MG63 (cell line): ENCODE data around the gene R3HDM2. TPM values are rescaled to one million over a fixed set of nuclear protein-coding genes. Genes with fewer than 3 reads are reported as not detected.
A peak's percentile ranks its signal among the peaks of the same experiment; 100 is the strongest.

Source experiments
- DNase-seq: peaks from one replicate; pipeline ENCODE4 v3.0.0-alpha.2; 2020
- H3K27me3 ChIP-seq: fragments of 250-450 bp; sonication (Bioruptor Pico); 2 replicates; pipeline ENCODE4 v1.5.1; 2020; ENCODE audit warnings: mild to moderate bottlenecking, moderate library complexity
- H3K36me3 ChIP-seq: fragments of 250-450 bp; sonication (Bioruptor Pico); 2 replicates; pipeline ENCODE4 v1.5.1; 2020; ENCODE audit warnings: mild to moderate bottlenecking, moderate library complexity
- H3K4me3 ChIP-seq: fragments of 250-450 bp; sonication (Bioruptor Pico); 2 replicates; pipeline ENCODE4 v1.5.1; 2020; ENCODE audit warnings: mild to moderate bottlenecking, moderate library complexity
- H3K9me3 ChIP-seq: fragments of 250-450 bp; sonication (Bioruptor Pico); 2 replicates; pipeline ENCODE4 v1.5.1; 2020; ENCODE audit warnings: mild to moderate bottlenecking, moderate library complexity
- total RNA-seq: library from RNA; depleted of rRNA; stranded (reverse); fragments of >200 nt; shearing (Covaris generic); gene quantifications from 2 replicates; pipeline ENCODE4 v1.2.3, GENCODE V29; 2014; ENCODE audit warnings: low replicate concordance; rRNA removed

Gene R3HDM2
- 8.2 and 8.7 TPM in 2 replicates for total RNA-seq

DNA sequence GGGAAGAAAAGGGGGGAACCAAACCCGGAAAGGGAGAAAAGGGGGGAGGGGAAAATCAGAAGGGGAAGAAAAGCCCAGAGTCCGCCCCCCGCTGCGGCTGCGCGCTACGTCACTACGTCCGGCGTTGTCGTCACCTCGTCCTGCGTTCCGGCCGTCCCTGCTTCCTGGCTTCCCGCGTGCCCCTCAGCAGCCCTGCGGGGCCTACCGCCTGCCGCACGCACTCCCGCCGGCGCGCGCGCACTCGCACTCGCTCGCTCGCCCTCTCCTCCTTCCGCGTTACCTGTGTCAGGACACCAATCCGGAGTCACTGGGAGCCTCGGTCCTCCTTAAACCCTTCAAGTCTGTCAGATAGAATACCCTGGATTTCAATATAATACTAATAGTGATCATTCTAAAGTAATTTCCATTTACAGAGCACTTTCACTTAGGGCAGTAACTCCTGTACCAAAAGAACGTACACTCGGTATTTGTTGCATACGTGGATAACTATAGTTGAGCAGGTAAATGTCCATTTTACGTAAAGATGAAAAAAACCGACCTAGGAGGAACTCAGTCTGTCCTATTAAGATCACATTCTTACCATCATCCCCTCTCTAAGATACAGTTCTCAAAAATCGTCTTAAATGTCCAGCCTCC lies at the start of gene R3HDM2:
R3HDM2 (minus strand) TSS at position 113 of the 636 bp plus-strand sequence. CDS start 120,615 bp downstream, outside the sequence.
- Histone ChIP-seq H3K27me3 (no peaks in the 10 kb centered on the region), H3K36me3 (peaks cover 2% of the 10 kb centered on the region; the same call in 1 of the 2 replicates), H3K4me3 (peak within 1 kb of the TSS; percentile 64), H3K9me3 (no peaks in the 10 kb centered on the region)
- DNase-seq = peak; percentile 96

DNA sequence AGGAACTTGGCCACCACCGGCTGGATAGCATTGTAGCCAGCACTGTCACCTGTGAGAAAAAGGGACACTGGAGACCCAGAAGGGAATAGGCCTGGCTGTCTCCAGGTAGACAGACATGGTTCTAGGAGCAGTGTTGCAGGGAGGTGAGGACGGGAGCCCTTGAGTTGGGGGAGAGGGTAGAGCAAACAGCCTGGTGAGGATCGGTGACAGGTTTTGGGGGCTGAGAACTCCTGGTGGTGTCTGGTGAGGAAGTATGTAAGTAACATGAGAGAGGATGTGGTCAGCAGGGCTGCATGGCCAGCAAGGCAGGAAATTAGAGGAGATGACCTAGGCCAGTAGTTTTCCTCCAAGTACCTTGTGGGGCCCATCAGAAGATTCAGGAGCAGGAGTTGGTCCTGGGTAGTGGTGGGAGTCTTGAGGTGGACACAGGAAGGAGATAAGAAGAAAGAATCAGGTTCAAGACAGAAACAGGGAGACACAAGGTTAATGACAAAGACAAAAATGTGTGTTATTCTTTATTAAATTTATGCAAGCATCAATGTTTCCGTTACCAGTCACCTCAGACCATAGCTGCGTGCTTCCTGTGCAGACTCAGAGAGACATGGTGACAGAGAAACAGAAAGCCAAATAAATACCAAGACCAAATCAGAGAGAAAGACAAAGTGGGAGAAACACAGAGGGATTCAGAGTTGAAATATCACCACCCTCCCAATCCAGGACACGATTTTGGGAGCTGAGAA lies 48.7 kb upstream of the R3HDM2 start, which contains the start of gene ARHGAP9:
ARHGAP9 (minus strand) TSS at position 491 of the 740 bp plus-strand sequence; CDS start at position 31, 460 bp downstream.
- no peak within 1 kb of the TSS for H3K4me3 ChIP-seq
- DNase-seq = no peak
- peaks cover 14% of the 10 kb centered on the region for H3K27me3 ChIP-seq
- H3K9me3 ChIP-seq = no peaks in the 10 kb centered on the region
- no peaks in the 10 kb centered on the region for H3K36me3 ChIP-seq

DNA sequence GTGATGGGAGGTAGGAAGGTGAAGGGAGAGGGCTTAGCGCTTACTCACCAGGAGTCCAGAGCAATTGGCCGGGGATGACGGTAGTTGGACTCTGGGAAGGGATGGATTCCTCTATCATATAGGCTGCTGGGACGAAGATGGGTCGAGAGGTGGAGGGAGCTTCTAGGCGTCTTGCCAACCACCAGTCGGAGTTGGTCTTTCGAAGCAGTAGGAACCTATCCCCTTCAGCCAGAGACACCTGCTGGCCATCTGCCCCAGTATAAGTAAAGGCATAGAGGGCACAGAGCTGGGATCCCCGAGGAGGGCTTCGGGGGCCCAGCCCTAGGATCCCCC lies 48.2 kb upstream of the R3HDM2 start:
- no peaks in the 10 kb centered on the region for H3K36me3 ChIP-seq
- H3K9me3 ChIP-seq = no peaks in the 10 kb centered on the region
- H3K4me3 ChIP-seq = no peak overlapping the region
- DNase-seq = no peak
- H3K27me3 ChIP-seq = peaks cover 14% of the 10 kb centered on the region

DNA sequence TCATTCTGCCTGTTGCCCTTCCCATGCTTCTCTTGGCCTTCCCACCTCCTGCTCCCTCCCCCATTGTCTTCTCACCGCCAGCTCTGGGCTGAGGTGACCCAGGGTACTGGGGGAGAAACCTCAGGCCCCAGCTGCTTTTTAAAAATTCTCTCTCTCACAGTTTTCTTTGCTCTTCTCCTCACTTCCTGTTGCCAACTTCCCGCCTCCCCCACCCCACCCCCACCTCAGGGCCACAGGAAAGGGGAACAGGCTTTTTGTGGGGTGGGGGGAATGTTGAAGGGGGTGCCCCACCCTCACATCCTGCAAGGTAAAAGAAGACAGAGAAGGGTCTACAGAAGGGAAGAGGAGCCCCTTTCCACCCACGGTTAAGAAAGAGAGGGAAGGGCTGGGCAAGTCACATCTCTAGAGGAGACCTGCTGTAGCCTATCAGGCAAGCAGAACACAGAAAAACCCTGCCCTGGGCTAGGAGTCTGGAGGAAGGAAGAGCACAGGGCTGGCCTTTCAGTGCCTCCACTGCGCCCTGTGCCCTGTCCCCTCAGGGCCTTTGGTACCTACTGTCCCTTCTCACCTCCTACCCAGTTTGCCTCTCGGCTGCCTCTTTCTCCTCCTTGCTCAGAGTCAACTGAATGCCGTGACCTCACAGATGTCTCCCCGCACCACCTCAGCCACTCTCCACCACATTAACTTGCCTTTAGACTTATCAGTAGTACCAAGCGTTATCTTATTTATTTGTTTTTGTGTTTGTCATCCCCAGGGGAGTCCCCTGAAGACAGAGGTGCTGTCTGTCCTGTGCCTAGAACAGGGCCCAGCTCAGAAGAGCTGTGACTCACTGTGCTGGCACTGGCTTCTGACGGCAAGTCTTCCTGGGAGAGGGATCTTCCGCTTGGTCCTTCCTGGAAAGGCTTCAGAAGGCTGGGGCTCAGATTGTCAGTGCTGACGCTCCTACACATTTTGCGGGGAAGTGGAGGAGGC lies 47.2 kb upstream of the R3HDM2 start:
- Histone ChIP-seq H3K27me3 (peaks cover 21% of the 10 kb centered on the region), H3K36me3 (no peaks in the 10 kb centered on the region), H3K4me3 (no peak overlapping the region), H3K9me3 (no peaks in the 10 kb centered on the region)
- DNase-seq = peak; percentile 43

DNA sequence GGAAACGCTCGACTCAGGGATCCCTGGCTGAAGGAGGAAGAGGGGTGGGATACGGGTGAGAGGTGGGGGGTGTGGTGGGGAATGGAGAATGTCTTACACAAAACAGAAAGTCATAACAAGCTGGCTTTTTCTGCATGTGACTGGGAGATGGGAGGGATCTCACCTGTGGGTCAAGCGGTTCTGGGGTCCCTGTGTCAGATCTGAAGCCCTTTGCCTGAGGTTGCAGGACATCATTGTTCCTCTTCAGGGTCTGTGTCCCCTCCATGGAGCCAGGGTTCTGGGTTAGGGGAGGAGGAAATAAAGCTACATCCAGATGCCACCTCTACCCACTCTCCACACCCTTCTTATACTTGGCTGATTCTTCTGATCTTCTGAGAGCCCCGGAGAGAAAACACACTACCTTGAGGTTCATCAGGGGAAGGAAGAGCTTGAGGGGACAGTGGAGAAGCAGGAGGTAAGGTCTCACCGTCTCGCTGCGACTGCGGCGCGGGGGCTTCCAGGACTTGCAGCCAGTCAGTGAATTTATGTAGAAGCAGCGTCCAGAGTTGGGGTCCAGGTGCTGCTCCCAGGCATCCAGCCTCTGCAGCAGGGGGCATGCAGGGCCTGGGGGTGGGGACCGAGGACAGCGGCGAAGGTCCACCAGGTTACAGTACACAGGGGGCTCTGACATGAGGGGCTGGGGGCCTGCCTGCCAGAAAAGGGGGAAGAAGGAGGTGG lies 46.3 kb upstream of the R3HDM2 start:
- no peak for DNase-seq
- no peaks in the 10 kb centered on the region for H3K9me3 ChIP-seq
- no peak overlapping the region for H3K4me3 ChIP-seq
- peaks cover 29% of the 10 kb centered on the region for H3K27me3 ChIP-seq
- H3K36me3 ChIP-seq = no peaks in the 10 kb centered on the region

DNA sequence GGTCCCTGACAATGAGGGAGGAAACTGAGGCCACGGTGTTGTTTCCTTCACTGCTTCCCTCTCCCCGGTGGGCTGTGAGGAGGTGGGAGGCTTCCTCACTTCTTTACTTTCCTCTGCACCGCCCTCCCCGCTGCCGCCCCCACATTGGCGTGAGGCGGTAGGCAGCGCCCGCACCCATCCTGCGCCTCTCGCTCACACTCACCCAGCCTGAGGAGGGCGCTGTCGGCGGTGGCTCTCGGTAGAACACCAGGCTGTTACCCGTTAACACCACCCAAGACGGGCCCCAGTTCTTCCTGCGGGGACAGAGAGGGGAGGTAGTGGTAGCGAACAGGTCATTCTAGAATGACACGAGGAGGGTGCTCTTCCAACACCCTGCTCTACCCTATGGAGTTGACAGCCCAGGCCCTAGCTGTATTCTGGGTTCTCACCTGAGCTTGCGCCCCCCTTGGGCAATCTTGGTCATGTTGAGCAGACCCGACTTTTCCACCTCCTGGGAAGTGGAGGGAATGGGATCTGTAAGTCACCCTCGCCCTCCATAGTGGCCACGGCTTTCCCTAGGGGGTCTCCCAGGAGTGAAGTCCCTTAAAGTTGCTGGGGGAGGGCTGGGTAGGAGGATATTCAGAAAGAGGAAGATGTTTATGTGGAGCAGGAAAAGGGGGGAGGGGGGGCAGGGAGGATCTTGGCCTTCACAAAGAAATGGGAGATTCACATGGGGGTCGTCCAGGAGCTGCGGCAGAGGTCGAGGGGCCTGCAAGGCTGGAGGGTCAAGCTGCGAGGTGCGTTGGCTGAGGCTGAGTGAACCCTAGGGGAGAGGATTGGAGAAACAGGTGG lies 45.5 kb upstream of the R3HDM2 start:
- no peak overlapping the region for H3K4me3 ChIP-seq
- no peak for DNase-seq

DNA sequence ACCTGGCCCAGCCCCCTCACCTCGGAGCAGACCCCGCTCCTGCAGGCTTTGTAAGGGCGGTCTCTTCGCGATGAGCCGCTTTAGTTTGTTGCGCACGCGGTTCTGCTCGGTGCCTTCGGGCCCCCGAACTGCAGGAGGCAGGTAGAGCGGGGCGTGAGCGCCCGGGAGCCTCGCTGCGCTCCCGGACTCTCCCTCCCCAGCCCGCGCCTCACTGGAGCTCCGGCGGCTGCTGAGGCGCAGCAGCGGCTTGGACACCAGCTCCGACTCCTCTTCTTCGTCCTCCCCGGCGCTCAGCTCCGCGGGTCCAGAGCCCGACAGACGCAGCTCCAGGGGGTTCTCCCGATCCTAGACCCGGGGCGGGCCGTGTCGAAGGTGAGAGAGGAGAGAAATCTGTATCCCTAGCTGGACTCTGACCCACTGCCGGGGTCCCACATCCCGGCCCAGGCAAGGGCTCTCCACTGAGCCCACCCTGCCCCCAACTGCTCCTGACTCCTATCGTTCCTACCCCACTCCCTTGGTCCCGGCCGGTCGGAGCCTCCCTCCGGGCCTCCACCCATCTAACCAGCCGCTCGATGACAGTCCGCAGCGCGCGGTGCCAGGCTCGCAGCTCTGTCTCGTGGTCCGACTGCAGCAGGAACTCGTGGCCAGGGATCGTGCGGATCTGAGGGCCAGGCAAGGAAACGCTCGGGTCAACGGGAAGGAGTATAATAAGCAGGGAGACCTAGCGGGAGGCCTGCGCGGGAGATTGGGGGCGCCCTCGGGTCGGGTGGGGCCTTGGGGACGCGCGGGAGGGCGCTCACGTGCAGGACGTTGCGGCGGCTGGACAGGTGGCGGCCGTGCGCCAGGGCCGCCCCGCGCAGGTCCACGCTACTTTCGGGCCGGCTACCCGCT lies 44.7 kb upstream of the R3HDM2 start:
- DNase-seq = no peak
- Histone ChIP-seq H3K36me3 (no peaks in the 10 kb centered on the region), H3K27me3 (peaks cover 26% of the 10 kb centered on the region), H3K9me3 (no peaks in the 10 kb centered on the region), H3K4me3 (no peak overlapping the region)

More for the DNA sequence above, 45.5 kb upstream of the R3HDM2 start:
- H3K9me3 ChIP-seq = no peaks in the 10 kb centered on the region
- H3K27me3 ChIP-seq = peaks cover 26% of the 10 kb centered on the region
- no peaks in the 10 kb centered on the region for H3K36me3 ChIP-seq

DNA sequence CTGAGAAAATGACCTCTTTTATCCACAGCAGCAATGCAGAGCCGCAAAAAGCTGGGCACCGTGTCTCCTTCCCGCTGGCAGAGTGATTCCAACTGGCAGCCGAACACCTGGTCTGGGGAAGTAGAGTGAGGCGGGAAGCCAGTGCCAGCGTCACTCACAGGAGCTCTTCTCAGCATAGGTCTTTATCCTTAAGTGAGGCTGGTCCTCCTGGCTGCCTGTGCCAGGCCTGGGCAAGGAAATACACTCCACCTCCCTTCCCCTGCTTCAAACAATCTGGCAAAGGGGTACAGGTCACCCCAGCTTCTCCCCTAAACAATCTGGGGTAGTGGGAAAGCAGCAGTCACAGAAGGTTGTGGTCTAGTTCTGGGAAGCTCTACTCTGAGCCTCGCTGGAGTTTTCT lies 44.0 kb upstream of the R3HDM2 start:
- no peak for DNase-seq
- Histone ChIP-seq H3K9me3 (no peaks in the 10 kb centered on the region), H3K4me3 (no peak overlapping the region), H3K36me3 (no peaks in the 10 kb centered on the region), H3K27me3 (peaks cover 26% of the 10 kb centered on the region)

DNA sequence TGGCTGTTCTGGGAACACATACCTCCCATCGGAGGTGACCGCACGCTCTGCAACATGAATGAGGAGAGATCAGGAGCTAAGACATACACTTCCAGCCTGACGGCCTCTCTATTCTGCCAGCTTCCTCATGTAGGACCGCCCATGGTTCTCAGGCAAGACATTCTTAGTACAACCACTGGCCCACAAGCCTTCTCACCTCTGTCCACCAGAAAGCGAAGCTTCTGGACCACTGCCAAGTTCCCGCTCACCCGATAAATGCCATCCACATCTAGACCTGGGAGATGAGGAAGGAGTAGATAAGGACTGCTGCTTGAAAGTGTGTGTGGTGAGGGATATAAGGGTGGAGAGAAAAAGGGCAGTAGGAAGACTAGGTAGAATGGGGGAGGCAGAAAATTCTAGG lies 43.6 kb upstream of the R3HDM2 start:
- no peaks in the 10 kb centered on the region for H3K36me3 ChIP-seq
- no peaks in the 10 kb centered on the region for H3K9me3 ChIP-seq
- peaks cover 26% of the 10 kb centered on the region for H3K27me3 ChIP-seq
- no peak for DNase-seq
- no peak overlapping the region for H3K4me3 ChIP-seq

DNA sequence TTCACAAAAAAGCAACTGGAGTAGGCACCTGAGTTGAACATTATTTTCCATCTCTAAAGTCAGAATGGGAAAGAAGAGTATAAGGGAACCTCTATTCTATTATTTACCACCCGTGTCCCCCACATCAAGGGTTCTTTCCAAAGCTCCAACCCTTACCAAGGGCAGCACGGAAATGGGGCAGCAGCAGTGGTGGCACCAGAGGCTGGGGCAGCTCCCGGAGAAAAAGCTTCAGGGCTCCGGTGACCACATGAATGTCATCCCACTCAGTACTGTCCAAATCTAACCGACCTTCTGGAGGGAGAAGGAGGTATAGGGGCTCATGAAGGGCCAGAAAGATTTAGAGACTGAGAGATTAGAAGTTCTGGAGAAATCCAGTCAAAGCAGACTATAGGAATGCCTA lies 43.0 kb upstream of the R3HDM2 start:
- H3K36me3 ChIP-seq = no peaks in the 10 kb centered on the region
- H3K9me3 ChIP-seq = no peaks in the 10 kb centered on the region
- no peak overlapping the region for H3K4me3 ChIP-seq
- DNase-seq = no peak
- peaks cover 28% of the 10 kb centered on the region for H3K27me3 ChIP-seq

DNA sequence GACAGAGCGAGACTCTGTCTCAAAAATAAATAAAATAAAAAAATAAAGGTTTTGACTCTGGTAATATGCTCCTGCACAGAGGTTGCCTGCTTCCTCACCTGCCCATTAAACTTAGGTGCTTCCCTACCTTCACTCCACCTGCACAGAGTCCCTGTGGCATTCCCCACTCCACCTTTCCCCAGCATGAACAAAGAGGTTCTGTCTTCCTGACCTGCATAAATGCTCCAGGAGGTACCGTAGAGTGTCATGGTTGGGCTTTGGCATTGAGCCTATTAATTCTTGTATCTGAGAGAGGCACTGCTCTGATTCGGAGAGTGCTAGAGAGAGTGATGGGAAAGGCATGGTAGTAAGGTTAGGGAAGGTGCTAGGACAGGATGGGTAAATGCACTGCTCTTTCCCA lies 42.5 kb upstream of the R3HDM2 start:
- H3K27me3 ChIP-seq = peaks cover 28% of the 10 kb centered on the region
- DNase-seq = no peak

DNA sequence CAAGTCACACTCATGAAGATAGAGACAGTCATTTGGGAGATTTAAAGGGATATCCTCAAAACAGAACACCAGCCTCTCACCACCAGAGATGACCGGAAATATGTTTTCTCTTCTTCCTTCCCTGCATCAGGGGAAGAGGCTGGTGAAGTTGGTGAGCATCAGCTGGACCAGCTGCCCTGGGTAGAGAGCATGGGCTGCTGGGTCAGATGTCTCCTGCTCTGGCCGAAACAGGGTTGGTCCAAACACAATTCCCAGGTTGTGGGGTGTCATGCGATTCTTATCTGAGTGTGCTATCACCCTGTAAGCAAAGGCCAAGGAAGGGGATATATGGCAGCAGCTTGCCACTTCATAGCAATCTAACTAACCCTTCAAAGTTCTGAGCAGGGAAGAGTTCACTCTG lies 41.5 kb upstream of the R3HDM2 start:
- no peaks in the 10 kb centered on the region for H3K9me3 ChIP-seq
- H3K27me3 ChIP-seq = peaks cover 30% of the 10 kb centered on the region
- no peak overlapping the region for H3K4me3 ChIP-seq
- no peak for DNase-seq
- H3K36me3 ChIP-seq = no peaks in the 10 kb centered on the region

More for the DNA sequence above, 42.5 kb upstream of the R3HDM2 start:
- Histone ChIP-seq H3K9me3 (no peaks in the 10 kb centered on the region), H3K36me3 (no peaks in the 10 kb centered on the region), H3K4me3 (no peak overlapping the region)

DNA sequence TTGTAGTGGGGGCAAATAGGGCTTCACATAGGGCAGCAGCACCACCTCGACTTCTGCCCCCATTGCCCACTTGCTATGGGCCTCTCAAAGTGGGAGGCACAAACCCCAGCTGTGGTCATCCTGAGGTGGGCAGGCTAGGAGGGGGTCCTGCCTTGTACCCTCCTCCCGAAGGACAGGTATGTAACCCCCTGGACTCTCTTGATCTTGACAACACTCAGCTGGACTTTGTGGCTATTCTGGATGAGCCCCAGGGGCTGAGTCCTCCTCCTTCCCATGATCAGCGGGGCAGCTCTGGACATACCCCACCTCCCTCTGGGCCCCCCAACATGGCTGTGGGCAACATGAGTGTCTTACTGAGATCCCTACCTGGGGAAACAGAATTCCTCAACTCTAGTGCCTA lies 40.8 kb upstream of the R3HDM2 start:
- Histone ChIP-seq H3K27me3 (peaks cover 36% of the 10 kb centered on the region), H3K9me3 (no peaks in the 10 kb centered on the region), H3K36me3 (no peaks in the 10 kb centered on the region), H3K4me3 (no peak overlapping the region)
- no peak for DNase-seq

DNA sequence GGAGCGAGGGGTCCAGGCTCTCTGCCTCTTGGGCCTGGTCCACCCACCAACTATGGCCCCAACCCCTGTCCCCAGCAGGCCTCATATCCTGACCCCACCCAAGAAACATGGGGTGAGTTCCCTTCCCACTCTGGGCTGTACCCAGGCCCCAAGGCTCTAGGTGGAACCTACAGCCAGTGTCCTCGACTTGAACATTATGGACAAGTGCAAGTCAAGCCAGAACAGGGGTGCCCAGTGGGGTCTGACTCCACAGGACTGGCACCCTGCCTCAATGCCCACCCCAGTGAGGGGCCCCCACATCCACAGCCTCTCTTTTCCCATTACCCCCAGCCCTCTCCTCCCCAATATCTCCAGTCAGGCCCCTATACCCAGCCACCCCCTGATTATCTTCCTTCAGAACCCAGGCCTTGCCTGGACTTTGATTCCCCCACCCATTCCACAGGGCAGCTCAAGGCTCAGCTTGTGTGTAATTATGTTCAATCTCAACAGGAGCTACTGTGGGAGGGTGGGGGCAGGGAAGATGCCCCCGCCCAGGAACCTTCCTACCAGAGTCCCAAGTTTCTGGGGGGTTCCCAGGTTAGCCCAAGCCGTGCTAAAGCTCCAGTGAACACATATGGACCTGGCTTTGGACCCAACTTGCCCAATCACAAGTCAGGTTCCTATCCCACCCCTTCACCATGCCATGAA lies 40.3 kb upstream of the R3HDM2 start:
- H3K36me3 ChIP-seq = no peaks in the 10 kb centered on the region
- no peaks in the 10 kb centered on the region for H3K9me3 ChIP-seq
- H3K27me3 ChIP-seq = peaks cover 36% of the 10 kb centered on the region
- no peak overlapping the region for H3K4me3 ChIP-seq
- DNase-seq = no peak
